HG02885 (cell line): ENCODE data around the gene CPT1B.
"Not testable (repeated sequence)": the region's sequence is repeated elsewhere in the genome, so short reads cannot be mapped to it uniquely, and the experiment has no call there.

ENCODE experiments used
- ATAC-seq: cut with Tn5 transposase; IDR thresholded peaks from one replicate; pipeline ENCODE4 v1.9.1; 2021; ENCODE audit warnings: mild to moderate bottlenecking; ENCODE audit not compliant: unreplicated experiment, poor library complexity

Gene CPT1B

GRCh38 chr22:50610041-50610451 lies 31.8 kb upstream of the CPT1B start:
- ATAC-seq: no peak

GRCh38 chr22:50609599-50609998 lies 31.4 kb upstream of the CPT1B start:
- ATAC-seq: no peak

GRCh38 chr22:50608996-50609395 lies 30.8 kb upstream of the CPT1B start:
- no peak for ATAC-seq

GRCh38 chr22:50608058-50608840 lies 30.0 kb upstream of the CPT1B start:
- not testable (repeated sequence) for ATAC-seq

GRCh38 chr22:50607659-50608020 lies 29.4 kb upstream of the CPT1B start:
- no peak for ATAC-seq

GRCh38 chr22:50606946-50607658 lies 28.9 kb upstream of the CPT1B start:
- no peak for ATAC-seq

- no peak for ATAC-seq
Measured at GRCh38 chr22:50606165-50606945, 28.1 kb upstream of the CPT1B start.

GRCh38 chr22:50605613-50606074 lies 27.4 kb upstream of the CPT1B start:
- no peak for ATAC-seq

- no peak for ATAC-seq
Measured at GRCh38 chr22:50605002-50605612, 26.9 kb upstream of the CPT1B start.

GRCh38 chr22:50604256-50605001 lies 26.2 kb upstream of the CPT1B start:
- no peak for ATAC-seq

GRCh38 chr22:50603511-50604255 lies 25.5 kb upstream of the CPT1B start:
- ATAC-seq: no peak

GRCh38 chr22:50602338-50602700 lies 24.1 kb upstream of the CPT1B start:
- no peak for ATAC-seq

GRCh38 chr22:50601669-50602337 lies 23.6 kb upstream of the CPT1B start:
- no peak for ATAC-seq

GRCh38 chr22:50600967-50601668 lies 22.9 kb upstream of the CPT1B start:
- no peak for ATAC-seq

- ATAC-seq: no peak
Measured at GRCh38 chr22:50600538-50600937, 22.3 kb upstream of the CPT1B start, which contains the start of gene MAPK8IP2. TSS of gene MAPK8IP2 (plus strand) at chr22:50600793. CDS start at chr22:50600819, 26 bp downstream.

GRCh38 chr22:50599816-50600455 lies 21.7 kb upstream of the CPT1B start:
- ATAC-seq: no peak

- no peak for ATAC-seq
Measured at GRCh38 chr22:50597097-50597496, 18.9 kb upstream of the CPT1B start.
